Duodenal mucosa (tissue), 2 donors: ENCODE measurements around the gene CDT1.
A peak's percentile ranks its signal among the peaks of the same experiment; 100 is the strongest.

Experiments used
- H3K27ac ChIP-seq: one replicate; pipeline ENCODE4 v1.7.0; 2013; ENCODE audit warnings: low read depth, low read length
- H3K27me3 ChIP-seq, 2 donors: one replicate each; pipeline ENCODE4 v1.7.0; 2013; ENCODE audit warnings: low read length in 2 of 2, control low read depth in 1 of 2; ENCODE audit not compliant: insufficient read depth in 2 of 2, control insufficient read depth in 1 of 2
- H3K36me3 ChIP-seq, 2 donors: one replicate each; pipeline ENCODE4 v1.7.0; 2013; ENCODE audit warnings: low read length in 2 of 2, control low read depth in 1 of 2; ENCODE audit not compliant: insufficient read depth in 2 of 2, control insufficient read depth in 1 of 2
- H3K4me1 ChIP-seq, 2 donors: one replicate each; pipeline ENCODE4 v1.7.0; 2013; ENCODE audit warnings: low read length in 2 of 2, control low read depth in 1 of 2; ENCODE audit not compliant: insufficient read depth in 2 of 2, control insufficient read depth in 1 of 2
- H3K4me3 ChIP-seq, 2 donors: one replicate each; pipeline ENCODE4 v1.7.0; 2013; ENCODE audit warnings: low read length in 2 of 2, low read depth in 1 of 2
- H3K9ac ChIP-seq, 2 donors: one replicate each; pipeline ENCODE4 v1.7.0; 2013; ENCODE audit warnings: low read length in 2 of 2, low read depth in 1 of 2
- H3K9me3 ChIP-seq, 2 donors: one replicate each; pipeline ENCODE4 v1.7.0; 2013; ENCODE audit warnings: low read length in 2 of 2, control low read depth in 1 of 2; ENCODE audit not compliant: control insufficient read depth in 1 of 2

The CDT1 gene

DNA sequence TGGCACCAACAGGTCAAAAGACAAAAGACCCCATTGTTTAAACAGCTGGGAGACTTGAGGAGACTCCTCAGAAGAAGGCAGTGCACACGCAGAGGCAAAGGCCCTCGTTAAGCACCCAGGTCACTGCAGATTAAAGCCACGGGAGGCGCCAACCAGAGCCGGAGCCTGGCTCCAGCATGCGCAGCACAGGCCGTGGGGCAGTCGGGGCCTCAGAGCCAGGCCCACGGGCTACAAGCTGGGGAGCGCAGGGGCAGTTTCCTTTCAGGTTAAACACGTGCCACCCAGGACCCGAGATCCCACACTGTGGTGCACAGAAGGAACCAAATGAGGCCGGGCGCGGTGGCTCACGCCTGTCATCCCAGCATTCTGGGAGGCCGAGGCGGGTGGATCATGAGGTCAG is 27.8 kb upstream of the CDT1 start:
- Histone ChIP-seq H3K4me3 (no peak overlapping the region), H3K27me3 (no peaks in the 10 kb centered on the region), H3K9me3 (no peaks in the 10 kb centered on the region), H3K9ac (no peak overlapping the region), H3K4me1 (peaks cover 22 to 33% of the 10 kb centered on the region in 2 donors), H3K27ac (no peak overlapping the region), H3K36me3 (no peaks in the 10 kb centered on the region)

DNA sequence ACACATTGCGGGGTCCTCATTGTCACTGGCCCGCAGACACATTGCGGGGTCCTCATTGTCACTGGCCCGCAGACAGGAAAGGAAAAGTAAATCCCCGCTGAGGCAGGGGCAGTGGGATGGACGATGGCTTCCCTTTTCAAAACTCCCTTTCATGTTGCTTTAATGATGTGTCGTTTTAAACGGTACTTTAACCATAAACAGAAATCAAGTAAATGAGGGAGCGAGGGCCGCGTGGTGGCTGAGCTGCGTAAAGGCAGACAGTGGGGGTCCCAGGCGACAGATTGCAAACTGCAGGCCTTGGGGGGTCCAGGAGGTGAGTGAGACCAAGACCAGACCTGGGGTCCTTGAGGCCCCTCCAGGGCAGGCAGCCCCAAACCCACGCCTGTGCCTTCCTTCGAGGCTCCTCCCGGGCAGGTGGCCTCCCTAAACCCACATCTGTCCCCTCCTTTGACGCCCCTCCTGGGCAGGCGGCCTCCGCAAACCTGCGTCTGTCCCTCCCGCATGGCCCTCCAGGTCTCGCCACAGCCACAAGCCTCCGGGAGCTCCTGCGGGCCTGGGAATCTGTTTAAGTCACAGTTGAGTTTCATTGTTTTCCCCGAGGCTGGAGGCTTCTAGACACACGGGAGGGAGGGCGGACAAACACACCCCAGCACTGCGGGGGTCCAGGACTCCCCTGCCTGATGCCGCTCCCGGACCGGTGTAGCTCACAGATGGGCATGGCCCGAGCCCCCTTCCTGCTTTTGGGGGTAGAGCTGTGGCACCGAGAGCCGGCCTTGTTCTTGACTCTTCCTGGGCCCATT is 25.9 kb upstream of the CDT1 start:
- no peak overlapping the region for H3K4me3 ChIP-seq
- H3K9me3 ChIP-seq: no peaks in the 10 kb centered on the region
- H3K4me1 ChIP-seq: peaks cover 25 to 44% of the 10 kb centered on the region in 2 donors
- H3K36me3 ChIP-seq: no peaks in the 10 kb centered on the region
- no peak overlapping the region for H3K27ac ChIP-seq
- H3K9ac ChIP-seq: no peak overlapping the region
- no peaks in the 10 kb centered on the region for H3K27me3 ChIP-seq

GRCh38 chr16:88778271-88778525 is 25.4 kb upstream of the CDT1 start:
- no peak overlapping the region for H3K27ac ChIP-seq
- H3K27me3 ChIP-seq: no peaks in the 10 kb centered on the region
- H3K4me3 ChIP-seq: no peak overlapping the region
- no peak overlapping the region for H3K9ac ChIP-seq
- no peaks in the 10 kb centered on the region for H3K9me3 ChIP-seq
- peaks cover 29 to 45% of the 10 kb centered on the region in 2 donors for H3K4me1 ChIP-seq
- no peaks in the 10 kb centered on the region for H3K36me3 ChIP-seq

DNA sequence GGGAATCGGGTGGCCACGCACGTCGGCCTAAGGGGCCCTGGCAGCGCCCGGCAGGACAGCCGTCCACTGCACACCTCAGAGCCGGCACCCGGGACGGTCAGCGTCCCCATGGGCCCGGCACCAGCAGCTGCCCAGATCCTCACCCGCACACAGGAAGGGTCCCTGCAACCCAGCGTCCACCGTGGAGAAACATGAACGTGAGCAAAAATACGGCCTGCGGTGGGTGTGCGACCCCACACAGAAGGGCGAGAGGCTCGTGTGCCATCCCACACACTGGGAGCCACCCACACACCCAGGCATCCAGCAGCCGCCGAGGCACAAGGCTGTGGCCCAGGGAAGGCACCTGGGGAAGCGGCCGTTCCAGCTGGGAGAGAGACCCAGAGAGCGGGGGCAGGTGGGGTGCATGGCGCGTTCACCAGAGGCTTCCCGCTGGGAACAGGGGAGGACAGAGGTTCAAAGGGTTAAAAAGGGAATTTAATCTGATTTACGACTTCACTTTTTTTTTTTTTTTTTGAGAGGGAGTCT is 25.0 kb upstream of the CDT1 start:
- H3K4me1 ChIP-seq: peaks cover 33 to 44% of the 10 kb centered on the region in 2 donors

DNA sequence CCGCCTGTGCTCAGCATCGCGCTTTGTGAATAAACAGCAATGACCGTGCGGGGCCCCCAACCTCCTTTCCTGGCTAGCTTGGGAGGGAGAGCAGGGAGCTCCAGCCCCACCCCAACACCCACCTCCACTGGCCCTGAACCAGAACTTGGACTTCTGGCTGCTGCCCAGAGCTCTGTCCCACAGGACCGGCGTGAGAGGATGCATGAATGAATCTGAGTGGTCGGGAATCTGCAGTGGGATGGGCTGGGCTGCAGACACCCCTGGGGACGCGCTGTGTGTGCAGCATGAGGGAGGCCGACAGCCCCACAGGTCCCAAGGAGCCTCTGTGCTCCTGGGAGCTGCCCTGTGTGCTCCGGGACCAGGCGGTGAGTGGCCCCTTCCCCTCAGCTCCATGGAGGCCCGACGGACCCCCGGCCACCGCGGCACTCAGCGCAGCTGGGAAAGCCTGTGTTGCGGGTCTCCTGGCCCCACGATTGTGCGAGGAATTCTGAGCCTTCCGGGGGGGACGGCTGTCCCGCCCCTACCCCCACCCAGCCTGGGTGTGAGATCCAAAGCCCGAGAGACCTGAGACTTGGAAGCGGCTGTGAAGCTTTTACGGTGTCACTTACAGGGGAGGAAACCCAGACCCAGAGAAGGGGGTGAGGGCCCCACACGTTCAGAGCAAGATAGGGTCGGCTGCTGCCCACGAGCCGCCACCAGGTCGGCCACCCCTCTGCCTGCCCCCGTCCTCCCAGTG is 24.0 kb upstream of the CDT1 start:
- peak overlapping the region; percentile 13 to 29 for H3K4me3 ChIP-seq
- H3K27me3 ChIP-seq: no peaks in the 10 kb centered on the region
- no peak overlapping the region for H3K27ac ChIP-seq
- no peak overlapping the region for H3K9ac ChIP-seq
- peaks cover 37 to 43% of the 10 kb centered on the region in 2 donors for H3K4me1 ChIP-seq
- H3K9me3 ChIP-seq: no peaks in the 10 kb centered on the region
- H3K36me3 ChIP-seq: no peaks in the 10 kb centered on the region

More for the DNA sequence above, 25.0 kb upstream of the CDT1 start:
- Histone ChIP-seq H3K9ac (no peak overlapping the region), H3K27me3 (no peaks in the 10 kb centered on the region), H3K9me3 (no peaks in the 10 kb centered on the region), H3K27ac (no peak overlapping the region), H3K4me3 (no peak overlapping the region), H3K36me3 (no peaks in the 10 kb centered on the region)

- Histone ChIP-seq H3K4me1 (peaks cover 37 to 43% of the 10 kb centered on the region in 2 donors), H3K36me3 (no peaks in the 10 kb centered on the region), H3K27ac (no peak overlapping the region), H3K27me3 (no peaks in the 10 kb centered on the region), H3K9me3 (no peaks in the 10 kb centered on the region), H3K9ac (no peak overlapping the region), H3K4me3 (peak overlapping the region; percentile 29 to 36)
Measured at GRCh38 chr16:88780142-88781062, 23.2 kb upstream of the CDT1 start.

GRCh38 chr16:88781140-88782077 is 22.2 kb upstream of the CDT1 start:
- Histone ChIP-seq H3K36me3 (no peaks in the 10 kb centered on the region), H3K27me3 (no peaks in the 10 kb centered on the region), H3K4me3 (peak overlapping the region; percentile 30 to 36), H3K9me3 (no peaks in the 10 kb centered on the region), H3K27ac (no peak overlapping the region), H3K9ac (no peak overlapping the region), H3K4me1 (peaks cover 37 to 47% of the 10 kb centered on the region in 2 donors)

- no peak overlapping the region for H3K27ac ChIP-seq
- H3K36me3 ChIP-seq: no peaks in the 10 kb centered on the region
- peaks cover 37 to 47% of the 10 kb centered on the region in 2 donors for H3K4me1 ChIP-seq
- no peaks in the 10 kb centered on the region for H3K27me3 ChIP-seq
- peak overlapping the region; percentile 38 to 63 for H3K9ac ChIP-seq
- H3K9me3 ChIP-seq: no peaks in the 10 kb centered on the region
- peak overlapping the region; percentile 63 to 65 for H3K4me3 ChIP-seq
Measured at GRCh38 chr16:88782454-88783390, 20.9 kb upstream of the CDT1 start.
